IMR-90 (cell line): ENCODE results near the gene RNF182.
"Not testable (repeated sequence)": the region's sequence is repeated elsewhere in the genome, so short reads cannot be mapped to it uniquely, and the experiment has no call there.

Experiments
- BHLHE40 ChIP-seq: fragments of 150-350 bp; IDR thresholded peaks from 2 replicates; pipeline ENCODE4 v1.6.1; 2016; ENCODE audit warnings: mild to moderate bottlenecking, low read depth, low read length
- CHD1 ChIP-seq: IDR thresholded peaks from 2 replicates; pipeline ENCODE4 v1.6.1; 2012; ENCODE audit warnings: low read depth, low read length, improper control_type of control experiment
- CTCF ChIP-seq: conservative IDR thresholded peaks from 2 replicates; pipeline ENCODE4 v1.5.1; 2012; ENCODE audit warnings: mild to moderate bottlenecking, low read depth, low read length, improper control_type of control experiment
- MAFK ChIP-seq: IDR thresholded peaks from 2 replicates; pipeline ENCODE4 v1.6.1; 2012; ENCODE audit warnings: low read depth, low read length, improper control_type of control experiment
- MAZ ChIP-seq: IDR thresholded peaks from 2 replicates; pipeline ENCODE4 v1.6.1; 2012; ENCODE audit warnings: low read depth, mild to moderate bottlenecking, low read length, improper control_type of control experiment, moderate library complexity, borderline replicate concordance
- MXI1 ChIP-seq: IDR thresholded peaks from 2 replicates; pipeline ENCODE4 v1.6.1; 2012; ENCODE audit warnings: low read depth, mild to moderate bottlenecking, low read length, moderate library complexity, borderline replicate concordance
- POLR2A ChIP-seq: IDR thresholded peaks from 2 replicates; pipeline ENCODE4 v1.6.1; 2012; ENCODE audit warnings: mild to moderate bottlenecking, low read depth, low read length
- RAD21 ChIP-seq: IDR thresholded peaks from 2 replicates; pipeline ENCODE4 v1.6.1; 2012; ENCODE audit warnings: low read length, improper control_type of control experiment
- SMC3 ChIP-seq: fragments of 150-350 bp; IDR thresholded peaks from 2 replicates; pipeline ENCODE4 v1.6.1; 2016; ENCODE audit warnings: low read depth, mild to moderate bottlenecking, antibody characterized with exemption, low read length, moderate library complexity
- USF2 ChIP-seq: fragments of 150-350 bp; IDR thresholded peaks from 2 replicates; pipeline ENCODE4 v1.6.1; 2017; ENCODE audit warnings: mild to moderate bottlenecking, antibody characterized with exemption, low read length, low read depth

- TF ChIP-seq POLR2A, CTCF, MXI1, MAFK, CHD1, USF2, BHLHE40, SMC3, RAD21, MAZ: not testable (repeated sequence)
Measured at GRCh38 chr6:13973422-13973821, 48.7 kb downstream of the RNF182 start.
